ENCODE measurements around the gene LILRB2.

GRCh38 chr19:54315956-54316355, 35.0 kb upstream of the LILRB2 start:
- no peak for TF ChIP-seq CTCF (conservative IDR thresholded peaks at IDR 0.05; ENCODE audit: low read depth, low read length)
- no peak for TF ChIP-seq EZH2 (IDR thresholded peaks at IDR 0.05; ENCODE audit: borderline replicate concordance, low read depth, low read length, poor library complexity, severe bottlenecking)
